H1 (cell line): ENCODE results near the gene SYT13. TPM values are rescaled to one million over a fixed set of nuclear protein-coding genes. Genes with fewer than 3 reads are reported as not detected.

Experiments
- CTCF ChIA-PET: fragments of 300-600 bp; sonication (Branson Sonifier 250); formaldehyde crosslinking; loops from one replicate; lab custom pipeline; 2021; ENCODE audit not compliant: partially characterized antibody; lab: Charles Lee
- POLR2A ChIA-PET: fragments of 300-600 bp; sonication (Branson Sonifier 250); formaldehyde crosslinking; loops from one replicate; lab custom pipeline; 2021; ENCODE audit warnings: inconsistent platforms; ENCODE audit not compliant: partially characterized antibody; lab: Charles Lee
- DNase-seq, 2 experiments: peaks; one replicate each; pipeline versions ENCODE4 v3.0.0 to v3.0.0-alpha.2; 2010 to 2022; ENCODE audit warnings: low spot score in 2 of 2, low read depth in 1 of 2, mixed read lengths in 1 of 2
- FAIRE-seq: peaks from 2 replicates; lab custom pipeline; 2011; peaks lifted over from hg19 to GRCh38; lab: Jason Lieb, UNC
- H2AFZ ChIP-seq: 2 replicates; pipeline ENCODE4 v1.8.1; 2012; ENCODE audit warnings: low read length, inconsistent platforms
- H2AK5ac ChIP-seq: 2 replicates; pipeline ENCODE4 v1.6.1; 2013; ENCODE audit warnings: low read depth, low read length
- H2BK120ac ChIP-seq: replicated peaks from 2 replicates; pipeline ENCODE3; 2013; ENCODE audit warnings: low read depth, low read length, inconsistent platforms
- H2BK12ac ChIP-seq: 2 replicates; pipeline ENCODE4 v1.6.1; 2013; ENCODE audit warnings: low read depth, low read length
- H2BK15ac ChIP-seq: 2 replicates; pipeline ENCODE4 v1.6.1; 2013; ENCODE audit warnings: low read length
- H2BK20ac ChIP-seq: 2 replicates; pipeline ENCODE4 v1.6.1; 2013; ENCODE audit warnings: low read length
- H2BK5ac ChIP-seq: 2 replicates; pipeline ENCODE4 v1.6.1; 2013; ENCODE audit warnings: low read depth, low read length
- H3K14ac ChIP-seq: 2 replicates; pipeline ENCODE4 v1.6.1; 2013; ENCODE audit warnings: inconsistent platforms; ENCODE audit not compliant: insufficient read length
- H3K18ac ChIP-seq: 2 replicates; pipeline ENCODE4 v1.6.1; 2013; ENCODE audit warnings: low read length; ENCODE audit errors: extremely low read depth
- H3K23ac ChIP-seq: 2 replicates; pipeline ENCODE4 v1.6.1; 2013; ENCODE audit warnings: inconsistent platforms; ENCODE audit not compliant: insufficient read length
- H3K23me2 ChIP-seq: 2 replicates; pipeline ENCODE4 v1.6.1; 2013; ENCODE audit warnings: low read depth, low read length
- H3K27ac ChIP-seq: 2 replicates; pipeline ENCODE4 v1.6.1; 2011; ENCODE audit warnings: low read depth, low read length, inconsistent platforms
- H3K27me3 ChIP-seq, 4 experiments: replicated peaks in 1 of 4; 1 replicate in 1 of 4; 2 replicates in 3 of 4; pipeline versions ENCODE4 v1.6.1 to v1.8.1; 2011 to 2013; ENCODE audit warnings: low read length in 3 of 4, mild to moderate bottlenecking in 3 of 4, inconsistent platforms in 2 of 4, mixed read lengths in 2 of 4, moderate library complexity in 1 of 4; ENCODE audit not compliant: control insufficient read depth in 3 of 4, insufficient read depth in 3 of 4; ENCODE audit errors: extremely low read depth in 1 of 4
- H3K36me3 ChIP-seq, 4 experiments: 2 replicates each; pipeline versions ENCODE4 v1.6.1 to v1.8.1; 2011 to 2013; ENCODE audit warnings: mild to moderate bottlenecking in 4 of 4, low read length in 3 of 4, moderate library complexity in 2 of 4, control low read depth in 1 of 4, inconsistent platforms in 1 of 4; ENCODE audit not compliant: insufficient read depth in 4 of 4, control insufficient read depth in 2 of 4
- H3K4ac ChIP-seq: replicated peaks from 2 replicates; pipeline ENCODE3; 2013; ENCODE audit warnings: low read length, low read depth, mixed read lengths, inconsistent platforms; ENCODE audit not compliant: insufficient read length
- H3K4me1 ChIP-seq, 4 experiments: replicated peaks in 1 of 4; 1 replicate in 1 of 4; 2 replicates in 3 of 4; pipeline versions ENCODE4 v1.6.1 to v1.8.1; 2011 to 2013; ENCODE audit warnings: low read length in 3 of 4, inconsistent platforms in 2 of 4, mixed read lengths in 1 of 4; ENCODE audit not compliant: insufficient read depth in 4 of 4, control insufficient read depth in 3 of 4
- H3K4me2 ChIP-seq, 2 experiments: 2 replicates each; pipeline versions ENCODE4 v1.6.1 to v1.8.1; 2011 to 2013; ENCODE audit warnings: low read depth in 2 of 2, low read length in 2 of 2, control low read depth in 1 of 2, inconsistent platforms in 1 of 2, mild to moderate bottlenecking in 1 of 2; ENCODE audit not compliant: insufficient read depth in 1 of 2
- H3K4me3 ChIP-seq, 4 experiments: fragments of 200-600, 300-600 bp in 1 of 4; sonication (generic), shearing (Covaris generic), sonication (Bioruptor Twin) in 1 of 4; 2 replicates each; pipeline versions ENCODE4 v1.5.1 to v1.8.1; 2011 to 2016; ENCODE audit warnings: low read length in 4 of 4, low read depth in 3 of 4, control low read depth in 2 of 4, inconsistent platforms in 2 of 4, mild to moderate bottlenecking in 2 of 4, mixed read lengths in 1 of 4, moderate library complexity in 1 of 4; ENCODE audit not compliant: insufficient read depth in 2 of 4; ENCODE audit errors: extremely low read depth in 1 of 4
- H3K56ac ChIP-seq: replicated peaks from 2 replicates; pipeline ENCODE3; 2013; ENCODE audit warnings: low read depth, mild to moderate bottlenecking, mixed read lengths, low read length, inconsistent platforms; ENCODE audit not compliant: insufficient read length
- H3K79me1 ChIP-seq: 2 replicates; pipeline ENCODE4 v1.6.1; 2013; ENCODE audit warnings: low read depth, low read length, control low read depth
- H3K79me2 ChIP-seq, 2 experiments: 2 replicates each; pipeline versions ENCODE4 v1.6.1 to v1.8.1; 2012 to 2013; ENCODE audit warnings: low read length in 2 of 2, mild to moderate bottlenecking in 2 of 2, inconsistent platforms in 1 of 2; ENCODE audit not compliant: insufficient read depth in 2 of 2, control insufficient read depth in 1 of 2
- H3K9ac ChIP-seq, 4 experiments: replicated peaks in 1 of 4; 1 replicate in 1 of 4; 2 replicates in 3 of 4; pipeline versions ENCODE4 v1.6.1 to v1.8.1; 2011 to 2013; ENCODE audit warnings: low read depth in 3 of 4, low read length in 3 of 4, control low read depth in 2 of 4, mild to moderate bottlenecking in 2 of 4, moderate library complexity in 2 of 4, inconsistent platforms in 1 of 4; ENCODE audit errors: extremely low read depth in 1 of 4
- H3K9me3 ChIP-seq, 2 experiments: 2 replicates each; pipeline versions ENCODE4 v1.6.1 to v1.8.1; 2012 to 2013; ENCODE audit warnings: mild to moderate bottlenecking in 2 of 2, moderate library complexity in 2 of 2, control low read depth in 1 of 2, inconsistent platforms in 1 of 2, low read depth in 1 of 2, low read length in 1 of 2, mixed read lengths in 1 of 2; ENCODE audit not compliant: insufficient read depth in 2 of 2
- H4K20me1 ChIP-seq, 2 experiments: replicated peaks in 1 of 2; 2 replicates each; pipeline versions ENCODE3 to v1.8.1; 2011 to 2013; ENCODE audit warnings: inconsistent platforms in 2 of 2, low read length in 2 of 2, mild to moderate bottlenecking in 1 of 2; ENCODE audit not compliant: insufficient read depth in 2 of 2, control insufficient read depth in 1 of 2
- H4K5ac ChIP-seq: 2 replicates; pipeline ENCODE4 v1.6.1; 2013; ENCODE audit warnings: low read length, low read depth, mixed read lengths, inconsistent platforms; ENCODE audit not compliant: insufficient read length
- H4K8ac ChIP-seq: 2 replicates; pipeline ENCODE4 v1.8.0; 2013; ENCODE audit warnings: mild to moderate bottlenecking, moderate library complexity, low read length, inconsistent platforms; ENCODE audit not compliant: insufficient read depth; ENCODE audit errors: extremely low read depth
- H4K91ac ChIP-seq: replicated peaks from 2 replicates; pipeline ENCODE3; 2013; ENCODE audit warnings: low read length, mixed read lengths, inconsistent platforms; ENCODE audit not compliant: insufficient read length
- BACH1 ChIP-seq: IDR thresholded peaks from 2 replicates; pipeline ENCODE4 v1.6.1; 2012; ENCODE audit warnings: low read length, improper control_type of control experiment
- EGR1 ChIP-seq: IDR thresholded peaks from 2 replicates; pipeline ENCODE4 v1.6.1; 2011; ENCODE audit warnings: low read depth, low read length, borderline replicate concordance
- JUND ChIP-seq: IDR thresholded peaks from 2 replicates; pipeline ENCODE4 v1.6.1; 2011; ENCODE audit warnings: mild to moderate bottlenecking, improper control_type of control experiment, low read length
- MAFK ChIP-seq: IDR thresholded peaks from 2 replicates; pipeline ENCODE4 v1.6.1; 2012; ENCODE audit warnings: low read depth, mild to moderate bottlenecking, improper control_type of control experiment, low read length
- RAD21 ChIP-seq, 2 experiments: IDR thresholded peaks in 1 of 2; conservative IDR thresholded peaks in 1 of 2; 2 replicates each; pipeline ENCODE4 v1.6.1; 2011; ENCODE audit warnings: low read depth in 2 of 2, low read length in 2 of 2, improper control_type of control experiment in 1 of 2, inconsistent platforms in 1 of 2, mild to moderate bottlenecking in 1 of 2, moderate library complexity in 1 of 2
- TAF1 ChIP-seq: IDR thresholded peaks from 2 replicates; pipeline ENCODE4 v1.6.1; 2011; ENCODE audit warnings: mild to moderate bottlenecking, low read depth, low read length
- TAF7 ChIP-seq: optimal IDR thresholded peaks from 2 replicates; pipeline ENCODE3; 2011; ENCODE audit warnings: low read depth, mild to moderate bottlenecking, inconsistent platforms, low read length, moderate library complexity, borderline replicate concordance
- WGBS, 2 experiments: shearing (Covaris generic) in 1 of 2; methylation state at CpG; one replicate each; pipeline versions ENCODE4 v1.1.6 to v1.1.7; 2013 to 2015; ENCODE audit warnings: low lambda C conversion rate in 2 of 2, mixed read lengths in 2 of 2, inconsistent platforms in 1 of 2, low coverage in 1 of 2, missing lambda C conversion rate in 1 of 2; ENCODE audit not compliant: insufficient replicate concordance in 2 of 2, insufficient coverage in 1 of 2, insufficient read length in 1 of 2; ENCODE audit errors: extremely low coverage in 1 of 2, missing lambda C conversion rate in 1 of 2; 5-methylcytosine and 5-hydroxymethylcytosine counted together
- polyA plus RNA-seq, 7 experiments: library from polyadenylated mRNA; depleted of rRNA in 3 of 7; stranded (reverse) in 5 of 7; unstranded in 2 of 7; fragments of >200 nt in 5 of 7; fragments of 200-250 nt in 2 of 7; gene quantifications; 1 replicate in 5 of 7; 2 replicates in 1 of 7; 4 replicates in 1 of 7; pipeline versions ENCODE4 v1.2.1 to v1.2.3, GENCODE V29; 2011 to 2013; ENCODE audit warnings: missing spikeins in 2 of 7, mixed read lengths in 2 of 7
- total RNA-seq: library from RNA; stranded (reverse); fragmentation: NEBNext Ultra II Directional; extraction: Animal tissue kit (Norgen Biotek cat#: 25700); gene quantifications from 2 replicates; pipeline ENCODE4 v1.2.1, GENCODE V29; 2021
- TF ChIP-seq, protein P1 (sequence below), 3 experiments: IDR thresholded peaks; 1 replicate in 2 of 3; 2 replicates in 1 of 3; pipeline versions ENCODE4 v1.5.1 to v1.6.1; 2011; ENCODE audit warnings: low read length in 3 of 3, mild to moderate bottlenecking in 3 of 3, inconsistent platforms in 2 of 3, low read depth in 1 of 3, moderate library complexity in 1 of 3; ENCODE audit not compliant: insufficient read depth in 1 of 3; ENCODE audit errors: control extremely low read depth in 1 of 3
- TF ChIP-seq, protein P2 (sequence below): IDR thresholded peaks from 2 replicates; pipeline ENCODE4 v1.6.1; 2011; ENCODE audit warnings: low read length, improper control_type of control experiment

SYT13 gene
- total and polyA plus RNA-seq, 2 of the 8 experiments (the other 6 are each of a cell fraction or from before 2014, with no cell fraction given), result 4.8 to 13.2 TPM

DNA sequence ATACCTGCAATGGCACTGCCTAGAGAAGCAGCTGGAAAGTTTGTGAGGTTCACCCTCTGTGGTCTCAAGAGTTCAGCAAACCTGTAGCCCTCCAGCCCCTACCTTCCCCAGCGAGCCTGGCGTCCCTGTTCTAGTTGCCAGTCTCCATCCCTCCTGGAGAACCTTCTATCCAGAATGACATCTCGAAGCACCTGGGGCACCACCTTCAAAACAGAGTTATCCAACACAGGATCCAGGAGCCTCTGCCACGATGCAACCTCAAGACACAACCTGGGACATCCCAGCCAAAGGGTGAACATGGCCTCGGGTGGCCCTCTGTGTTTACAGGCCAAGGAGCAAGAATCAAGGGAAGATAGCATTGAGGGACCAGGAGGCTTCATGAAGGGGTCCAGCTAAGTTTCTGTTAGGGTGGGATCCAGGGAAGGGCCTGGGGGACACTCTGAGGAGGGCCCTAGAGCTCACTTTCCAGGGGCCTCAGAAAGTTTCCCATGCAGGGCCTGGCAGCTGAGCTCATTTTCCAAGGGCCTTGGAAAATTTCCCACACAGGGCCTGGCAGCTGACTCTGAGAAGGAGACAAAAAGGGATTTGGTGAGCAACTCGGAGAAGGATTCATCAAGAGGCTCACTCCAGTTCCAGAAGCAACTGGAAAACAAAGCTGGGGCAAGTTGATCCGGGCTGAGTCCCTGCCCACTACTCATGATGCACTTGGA lies 36.9 kb upstream of the SYT13 start:
- FAIRE-seq, result no peak
- H3K14ac ChIP-seq, result no peak overlapping the region
- CTCF ChIA-PET, result interaction anchor here (0.6 to 2.2 kb wide), 9 partner anchors 9 to 1011 kb away, joined by 3 to 7 read pairs (median 3); no protein-coding TSS in a partner anchor
- no peak for TF ChIP-seq BACH1
- no peak for TF ChIP-seq TAF7
- TF ChIP-seq JUND, result no peak
- TF ChIP-seq TAF1, result no peak
- TF ChIP-seq, protein P1, sequence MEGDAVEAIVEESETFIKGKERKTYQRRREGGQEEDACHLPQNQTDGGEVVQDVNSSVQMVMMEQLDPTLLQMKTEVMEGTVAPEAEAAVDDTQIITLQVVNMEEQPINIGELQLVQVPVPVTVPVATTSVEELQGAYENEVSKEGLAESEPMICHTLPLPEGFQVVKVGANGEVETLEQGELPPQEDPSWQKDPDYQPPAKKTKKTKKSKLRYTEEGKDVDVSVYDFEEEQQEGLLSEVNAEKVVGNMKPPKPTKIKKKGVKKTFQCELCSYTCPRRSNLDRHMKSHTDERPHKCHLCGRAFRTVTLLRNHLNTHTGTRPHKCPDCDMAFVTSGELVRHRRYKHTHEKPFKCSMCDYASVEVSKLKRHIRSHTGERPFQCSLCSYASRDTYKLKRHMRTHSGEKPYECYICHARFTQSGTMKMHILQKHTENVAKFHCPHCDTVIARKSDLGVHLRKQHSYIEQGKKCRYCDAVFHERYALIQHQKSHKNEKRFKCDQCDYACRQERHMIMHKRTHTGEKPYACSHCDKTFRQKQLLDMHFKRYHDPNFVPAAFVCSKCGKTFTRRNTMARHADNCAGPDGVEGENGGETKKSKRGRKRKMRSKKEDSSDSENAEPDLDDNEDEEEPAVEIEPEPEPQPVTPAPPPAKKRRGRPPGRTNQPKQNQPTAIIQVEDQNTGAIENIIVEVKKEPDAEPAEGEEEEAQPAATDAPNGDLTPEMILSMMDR (IDR thresholded peaks at IDR 0.05; ENCODE audit: control extremely low read depth in 1 of 3, insufficient read depth in 1 of 3, low read depth in 1 of 3, low read length in 3 of 3), result no peak
- no peak for TF ChIP-seq MAFK
- TF ChIP-seq, protein P2, sequence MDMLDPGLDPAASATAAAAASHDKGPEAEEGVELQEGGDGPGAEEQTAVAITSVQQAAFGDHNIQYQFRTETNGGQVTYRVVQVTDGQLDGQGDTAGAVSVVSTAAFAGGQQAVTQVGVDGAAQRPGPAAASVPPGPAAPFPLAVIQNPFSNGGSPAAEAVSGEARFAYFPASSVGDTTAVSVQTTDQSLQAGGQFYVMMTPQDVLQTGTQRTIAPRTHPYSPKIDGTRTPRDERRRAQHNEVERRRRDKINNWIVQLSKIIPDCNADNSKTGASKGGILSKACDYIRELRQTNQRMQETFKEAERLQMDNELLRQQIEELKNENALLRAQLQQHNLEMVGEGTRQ, result no peak
- TF ChIP-seq RAD21 (IDR thresholded peaks at IDR 0.05 in 1 of 2, conservative IDR thresholded peaks at IDR 0.05 in 1 of 2; ENCODE audit: low read depth in 2 of 2, low read length in 2 of 2), result no peak
- no peak for TF ChIP-seq EGR1

More for the DNA sequence above, 36.9 kb upstream of the SYT13 start:
- H3K9ac ChIP-seq, result no peak overlapping the region; a peak in 2 of 7 replicates
- no peak overlapping the region for H3K23ac ChIP-seq
- H2BK120ac ChIP-seq, result no peak overlapping the region
- no peaks in the 10 kb centered on the region; a peak in 1 of 4 replicates for H3K9me3 ChIP-seq
- 87% methylated on average over 7 of the region's 7 CpGs; no CpG with 5 or more reads in 1 of the 2 experiments for WGBS, 2 experiments
- no peak overlapping the region for H2AK5ac ChIP-seq
- H2BK20ac ChIP-seq, result no peak overlapping the region
- no peak overlapping the region for H3K27ac ChIP-seq
- H3K79me2 ChIP-seq, result no peaks in the 10 kb centered on the region
- H3K4me3 ChIP-seq, result no peak overlapping the region
- H2BK12ac ChIP-seq, result no peak overlapping the region
- no peaks in the 10 kb centered on the region for H3K36me3 ChIP-seq
- no peaks in the 10 kb centered on the region for H4K20me1 ChIP-seq
- no peak overlapping the region for H3K4ac ChIP-seq
- H3K4me2 ChIP-seq, result no peak overlapping the region
- H4K91ac ChIP-seq, result no peak overlapping the region
- H3K18ac ChIP-seq, result no peak overlapping the region
- H3K23me2 ChIP-seq, result no peaks in the 10 kb centered on the region
- H2BK15ac ChIP-seq, result no peak overlapping the region
- POLR2A ChIA-PET, result no interaction called here
- peak in 1 of 2 experiments; percentile 11 for DNase-seq
- no peak overlapping the region for H3K56ac ChIP-seq
- H4K5ac ChIP-seq, result no peak overlapping the region
- H2AFZ ChIP-seq, result no peak overlapping the region
- H2BK5ac ChIP-seq, result no peak overlapping the region
- peaks cover 0 to 2% (median 0%) of the 10 kb centered on the region in 4 experiments; a peak in 1 of 7 replicates for H3K27me3 ChIP-seq
- no peaks in the 10 kb centered on the region; a peak in 1 of 7 replicates for H3K4me1 ChIP-seq
- H4K8ac ChIP-seq, result no peak overlapping the region
- no peaks in the 10 kb centered on the region for H3K79me1 ChIP-seq
